ENCODE results near the gene SYNJ1.
"Not testable (repeated sequence)": the region's sequence is repeated elsewhere in the genome, so short reads cannot be mapped to it uniquely, and the experiment has no call there.

Gene SYNJ1

GRCh38 chr21:32727687-32728455, at the start of gene SYNJ1:
Gene SYNJ1, minus strand, starts transcription at chr21:32728013. Its CDS starts 1,118 bp downstream, at chr21:32726895.
- DNase-seq: peak; percentile 98

GRCh38 chr21:32777269-32777668, 49.5 kb upstream of the SYNJ1 start:
- no peak for DNase-seq

GRCh38 chr21:32776743-32777142, 48.9 kb upstream of the SYNJ1 start:
- DNase-seq: no peak

- DNase-seq: not testable (repeated sequence)
Observed at GRCh38 chr21:32773048-32773344, 45.2 kb upstream of the SYNJ1 start.

- DNase-seq: peak; percentile 77
Observed at GRCh38 chr21:32772281-32773047, 44.7 kb upstream of the SYNJ1 start.

GRCh38 chr21:32770871-32771523, 43.2 kb upstream of the SYNJ1 start:
- peak; percentile 79 for DNase-seq

- no peak for DNase-seq
Observed at GRCh38 chr21:32768530-32768929, 40.7 kb upstream of the SYNJ1 start.

- no peak for DNase-seq
Observed at GRCh38 chr21:32765058-32765457, 37.2 kb upstream of the SYNJ1 start.

- no peak for DNase-seq
Observed at GRCh38 chr21:32764186-32764585, 36.4 kb upstream of the SYNJ1 start.

GRCh38 chr21:32757804-32758203, 30.0 kb upstream of the SYNJ1 start:
- no peak for DNase-seq

GRCh38 chr21:32756096-32756495, 28.3 kb upstream of the SYNJ1 start:
- DNase-seq: no peak

GRCh38 chr21:32753818-32754585, 26.2 kb upstream of the SYNJ1 start:
- DNase-seq: no peak

GRCh38 chr21:32750405-32750804, 22.6 kb upstream of the SYNJ1 start:
- DNase-seq: no peak

- DNase-seq: no peak
Observed at GRCh38 chr21:32749662-32750061, 21.8 kb upstream of the SYNJ1 start.

GRCh38 chr21:32748529-32748928, 20.7 kb upstream of the SYNJ1 start:
- no peak for DNase-seq

GRCh38 chr21:32747396-32747795, 19.6 kb upstream of the SYNJ1 start:
- DNase-seq: no peak

GRCh38 chr21:32746711-32747110, 18.9 kb upstream of the SYNJ1 start:
- DNase-seq: not testable (repeated sequence)

GRCh38 chr21:32742396-32742795, 14.6 kb upstream of the SYNJ1 start:
- peak; percentile 21 for DNase-seq

GRCh38 chr21:32741336-32741735, 13.5 kb upstream of the SYNJ1 start:
- no peak for DNase-seq

- DNase-seq: no peak
Observed at GRCh38 chr21:32739946-32740345, 12.1 kb upstream of the SYNJ1 start.

GRCh38 chr21:32736083-32736482, 8.3 kb upstream of the SYNJ1 start:
- DNase-seq: not testable (repeated sequence)

- DNase-seq: no peak
Observed at GRCh38 chr21:32735524-32735923, 7.7 kb upstream of the SYNJ1 start.

- no peak for DNase-seq
Observed at GRCh38 chr21:32733990-32734613, 6.3 kb upstream of the SYNJ1 start.

Data from hematopoietic multipotent progenitor cell treated with erythropoietin and hydrocortisone succinate and interleukin-3 and kit ligand, for 4 days (in vitro differentiated cells).